Measurements from ENCODE around the gene SCFD2. TPM values are rescaled to one million over a fixed set of nuclear protein-coding genes. Genes with fewer than 3 reads are reported as not detected.

The SCFD2 gene
- total and polyA plus RNA-seq, 10 of the 15 experiments (the other 5 are each of a cell fraction or from before 2014, with no cell fraction given) = 4.8 to 37.6 (median 24.9) TPM

GRCh38 chr4:53321151-53321983 lies 44.5 kb downstream of the SCFD2 start (continued):
- TF ChIP-seq REST (IDR thresholded peaks at IDR 0.05; ENCODE audit: low read depth, low read length) = no peak
- no peak for TF ChIP-seq ZNF217 (IDR thresholded peaks at IDR 0.05)
- no peak for TF ChIP-seq ETV6 (conservative IDR thresholded peaks at IDR 0.05 in 1 of 2, IDR thresholded peaks at IDR 0.05 in 1 of 2; ENCODE audit: borderline replicate concordance in 1 of 2, low read depth in 1 of 2)
- no peak for TF ChIP-seq SP1 (IDR thresholded peaks at IDR 0.05; ENCODE audit: low read depth, low read length)

GRCh38 chr4:53315300-53315699 lies 50.6 kb downstream of the SCFD2 start:
- POLR2A ChIA-PET = interaction anchor here (0.6 to 1.6 kb wide), 4 partner anchors 9 to 770 kb away, joined by 3 to 9 read pairs (median 3); no protein-coding TSS in a partner anchor
- Histone ChIP-seq H3K4me1 (ENCODE audit: control insufficient read depth, insufficient read depth, low read length) (no peaks in the 10 kb centered on the region; the same call in 1 of the 2 replicates), H4K20me1 (ENCODE audit: control insufficient read depth, insufficient read depth) (no peaks in the 10 kb centered on the region), H3K4me2 (ENCODE audit: control insufficient read depth, insufficient read depth) (no peak overlapping the region), H2AFZ (ENCODE audit: control insufficient read depth, low read depth, low read length) (no peak overlapping the region), H3K27ac (ENCODE audit: control insufficient read depth, insufficient read depth) (no peak overlapping the region), H3K9ac (ENCODE audit: control insufficient read depth, insufficient read depth, low read length) (no peak overlapping the region), H3K9me3 (replicated peaks; ENCODE audit: control insufficient read depth, insufficient read depth, low read length) (no peaks in the 10 kb centered on the region), H3K4me3 (no peak overlapping the region), H3K36me3 (ENCODE audit: control insufficient read depth in 2 of 2, insufficient read depth in 2 of 2, low read length in 1 of 2) (peaks cover 0 to 7% of the 10 kb centered on the region in 2 experiments; a peak in 3 of 4 replicates), H3K79me2 (ENCODE audit: control insufficient read depth, insufficient read depth, low read length) (no peaks in the 10 kb centered on the region), H3K27me3 (replicated peaks in 1 of 2; ENCODE audit: control insufficient read depth in 2 of 2, insufficient read depth in 2 of 2, low read length in 1 of 2) (no peaks in the 10 kb centered on the region)
- WGBS (ENCODE audit: insufficient coverage, insufficient replicate concordance, low lambda C conversion rate, missing lambda C conversion rate) = 93% methylated on average over 1 of the region's 1 CpG
- FAIRE-seq = peak; percentile 47
- BruUV-seq (replicated peaks) = no TSS peak
- ATAC-seq = no peak
- RAD21 ChIA-PET (ENCODE audit: unreplicated experiment) = interaction anchor here (0.6 kb wide), 1 partner anchor 390 kb away, joined by 3 read pairs; no protein-coding TSS in a partner anchor
- intact Hi-C loops (cut with micrococcal nuclease; ENCODE audit: unreplicated experiment) (no loop called here), in situ Hi-C loops (cut with MboI) (no loop called here)
- DNase-seq (ENCODE audit: low read depth, low spot score) = no peak
- SMC1A ChIA-PET (ENCODE audit: uncharacterized antibody, unreplicated experiment) = interaction anchor here (1.0 kb wide), 1 partner anchor 9 kb away, joined by 3 read pairs; no protein-coding TSS in a partner anchor
- CTCF ChIA-PET = interaction anchor here (0.6 to 1.2 kb wide), 2 partner anchors 400 to 643 kb away, joined by 3 to 4 read pairs; no protein-coding TSS in a partner anchor
- TF ChIP-seq PRDM15 (CRISPR knock-in tag; IDR thresholded peaks at IDR 0.05) (no peak), FOS (IDR thresholded peaks at IDR 0.05; ENCODE audit: borderline replicate concordance, extremely low read depth, insufficient read length) (no peak), CHD4 (IDR thresholded peaks at IDR 0.05) (no peak), SMC3 (IDR thresholded peaks at IDR 0.05; ENCODE audit: borderline replicate concordance, low read length) (no peak), SREBF1 (IDR thresholded peaks at IDR 0.05; ENCODE audit: low read length) (no peak), PAX5 (IDR thresholded peaks at IDR 0.05; ENCODE audit: borderline replicate concordance, low read depth, low read length) (no peak), USF2 (IDR thresholded peaks at IDR 0.05; ENCODE audit: borderline replicate concordance, low read depth, low read length) (no peak), YY1 (IDR thresholded peaks at IDR 0.05; ENCODE audit: low read depth, low read length) (no peak), JUND (IDR thresholded peaks at IDR 0.05; ENCODE audit: low read depth, low read length) (no peak)
